C4-2B (cell line): ENCODE results near the gene RUSF1.

Experiments used
- ZFX ChIP-seq: fragments of 450-650 bp; IDR thresholded peaks from 2 replicates; pipeline ENCODE4 v1.6.1; 2017
- TF ChIP-seq, protein P1 (sequence below): fragments of 450-650 bp; conservative IDR thresholded peaks from 2 replicates; pipeline ENCODE4 v1.5.1; 2017; ENCODE audit warnings: mild to moderate bottlenecking

DNA sequence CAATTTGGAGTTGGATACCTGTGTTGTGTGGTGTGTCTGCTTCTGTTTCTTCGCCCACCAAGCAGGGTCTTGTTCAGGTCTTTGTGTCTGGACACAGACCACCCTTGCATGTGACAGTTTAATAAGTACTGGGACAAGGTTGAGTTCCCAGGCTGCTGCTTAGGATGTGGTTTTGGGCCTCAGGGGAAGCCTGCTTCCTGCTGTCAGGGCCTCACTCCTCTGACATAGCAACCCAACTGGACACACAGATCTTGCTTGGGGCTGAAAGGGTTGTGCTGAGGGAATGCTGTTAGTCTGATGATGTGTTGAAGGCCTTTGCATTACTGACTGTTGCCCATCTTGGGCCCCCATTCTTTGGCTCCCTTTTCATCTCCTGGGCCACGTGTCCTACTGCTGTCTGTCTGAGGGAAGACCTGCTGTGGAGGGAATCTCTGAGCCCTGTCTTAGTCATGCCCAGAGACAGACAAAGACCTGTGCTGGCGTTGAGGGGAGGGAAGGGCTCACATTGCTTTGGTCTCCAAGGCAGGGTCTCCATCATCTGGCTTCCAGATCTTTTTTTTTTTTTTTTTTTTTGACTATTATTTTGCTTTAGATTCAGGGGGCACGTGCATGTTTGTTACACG lies 40.9 kb downstream of the RUSF1 start:
- TF ChIP-seq, protein P1, sequence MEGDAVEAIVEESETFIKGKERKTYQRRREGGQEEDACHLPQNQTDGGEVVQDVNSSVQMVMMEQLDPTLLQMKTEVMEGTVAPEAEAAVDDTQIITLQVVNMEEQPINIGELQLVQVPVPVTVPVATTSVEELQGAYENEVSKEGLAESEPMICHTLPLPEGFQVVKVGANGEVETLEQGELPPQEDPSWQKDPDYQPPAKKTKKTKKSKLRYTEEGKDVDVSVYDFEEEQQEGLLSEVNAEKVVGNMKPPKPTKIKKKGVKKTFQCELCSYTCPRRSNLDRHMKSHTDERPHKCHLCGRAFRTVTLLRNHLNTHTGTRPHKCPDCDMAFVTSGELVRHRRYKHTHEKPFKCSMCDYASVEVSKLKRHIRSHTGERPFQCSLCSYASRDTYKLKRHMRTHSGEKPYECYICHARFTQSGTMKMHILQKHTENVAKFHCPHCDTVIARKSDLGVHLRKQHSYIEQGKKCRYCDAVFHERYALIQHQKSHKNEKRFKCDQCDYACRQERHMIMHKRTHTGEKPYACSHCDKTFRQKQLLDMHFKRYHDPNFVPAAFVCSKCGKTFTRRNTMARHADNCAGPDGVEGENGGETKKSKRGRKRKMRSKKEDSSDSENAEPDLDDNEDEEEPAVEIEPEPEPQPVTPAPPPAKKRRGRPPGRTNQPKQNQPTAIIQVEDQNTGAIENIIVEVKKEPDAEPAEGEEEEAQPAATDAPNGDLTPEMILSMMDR: no peak
- TF ChIP-seq ZFX: no peak
